Nephron (organoid): ENCODE measurements around the gene PLCB4.

Source experiments
- H3K27ac Mint-ChIP-seq, 3 experiments: 2 replicates each; pipeline ENCODE4 v1.8.0; 2020; ENCODE audit warnings: mixed read lengths in 3 of 3, mild to moderate bottlenecking in 2 of 3, moderate library complexity in 1 of 3
- H3K27me3 Mint-ChIP-seq: 2 replicates; pipeline ENCODE4 v1.8.0; 2021; ENCODE audit warnings: low read depth, mild to moderate bottlenecking, moderate library complexity, mixed read lengths
- H3K36me3 Mint-ChIP-seq: 2 replicates; pipeline ENCODE4 v1.8.0; 2020; ENCODE audit warnings: low read depth, mixed read lengths
- H3K4me1 Mint-ChIP-seq: 2 replicates; pipeline ENCODE4 v1.8.0; 2020; ENCODE audit warnings: mixed read lengths
- H3K4me3 Mint-ChIP-seq, 3 experiments: 2 replicates each; pipeline ENCODE4 v1.8.0; 2020; ENCODE audit warnings: mild to moderate bottlenecking in 3 of 3, mixed read lengths in 3 of 3, moderate library complexity in 2 of 3
- H3K9me3 Mint-ChIP-seq: 2 replicates; pipeline ENCODE4 v1.8.0; 2020; ENCODE audit warnings: mixed read lengths
- TF ChIP-seq, protein P1 (sequence below), 3 experiments: fragments of 200-600 bp; sonication (generic); IDR thresholded peaks; one replicate each; pipeline ENCODE4 v1.5.0; 2021; ENCODE audit warnings: antibody characterized with exemption in 3 of 3; ENCODE audit not compliant: unreplicated experiment in 3 of 3

PLCB4 gene

DNA sequence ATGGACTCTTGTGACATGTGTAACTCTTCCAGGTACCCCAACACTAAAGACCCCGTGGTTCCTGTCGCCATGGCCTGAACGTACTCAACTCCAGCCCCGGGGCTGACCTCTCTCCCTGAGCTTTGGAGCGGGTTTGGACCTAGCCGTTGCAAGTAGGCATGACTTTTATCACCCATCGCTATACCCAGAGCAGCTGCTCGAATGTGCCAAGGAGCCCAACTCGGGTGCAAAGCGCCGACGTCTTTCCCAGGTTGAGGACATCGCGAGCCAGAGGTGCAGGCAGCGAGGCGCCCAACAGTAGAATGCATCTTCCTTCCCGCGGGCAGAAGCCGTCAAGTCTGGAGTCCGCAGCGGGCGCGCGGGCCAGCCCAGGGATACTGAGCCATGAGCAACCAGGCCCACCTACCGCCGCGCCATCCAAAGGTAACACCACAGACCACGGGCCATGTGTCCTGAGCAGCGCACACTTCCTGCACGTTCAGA, 439.9 kb downstream of the PLCB4 start:
- Mint-ChIP-seq H3K4me3 (peak overlapping the region in 1 of 3 experiments; percentile 41), H3K27me3 (peaks cover 89% of the 10 kb centered on the region), H3K9me3 (no peaks in the 10 kb centered on the region), H3K36me3 (no peaks in the 10 kb centered on the region), H3K27ac (no peak overlapping the region), H3K4me1 (peaks cover 1% of the 10 kb centered on the region)
- TF ChIP-seq, protein P1, sequence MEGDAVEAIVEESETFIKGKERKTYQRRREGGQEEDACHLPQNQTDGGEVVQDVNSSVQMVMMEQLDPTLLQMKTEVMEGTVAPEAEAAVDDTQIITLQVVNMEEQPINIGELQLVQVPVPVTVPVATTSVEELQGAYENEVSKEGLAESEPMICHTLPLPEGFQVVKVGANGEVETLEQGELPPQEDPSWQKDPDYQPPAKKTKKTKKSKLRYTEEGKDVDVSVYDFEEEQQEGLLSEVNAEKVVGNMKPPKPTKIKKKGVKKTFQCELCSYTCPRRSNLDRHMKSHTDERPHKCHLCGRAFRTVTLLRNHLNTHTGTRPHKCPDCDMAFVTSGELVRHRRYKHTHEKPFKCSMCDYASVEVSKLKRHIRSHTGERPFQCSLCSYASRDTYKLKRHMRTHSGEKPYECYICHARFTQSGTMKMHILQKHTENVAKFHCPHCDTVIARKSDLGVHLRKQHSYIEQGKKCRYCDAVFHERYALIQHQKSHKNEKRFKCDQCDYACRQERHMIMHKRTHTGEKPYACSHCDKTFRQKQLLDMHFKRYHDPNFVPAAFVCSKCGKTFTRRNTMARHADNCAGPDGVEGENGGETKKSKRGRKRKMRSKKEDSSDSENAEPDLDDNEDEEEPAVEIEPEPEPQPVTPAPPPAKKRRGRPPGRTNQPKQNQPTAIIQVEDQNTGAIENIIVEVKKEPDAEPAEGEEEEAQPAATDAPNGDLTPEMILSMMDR (IDR thresholded peaks at IDR 0.05; ENCODE audit: unreplicated experiment in 3 of 3): no peak

DNA sequence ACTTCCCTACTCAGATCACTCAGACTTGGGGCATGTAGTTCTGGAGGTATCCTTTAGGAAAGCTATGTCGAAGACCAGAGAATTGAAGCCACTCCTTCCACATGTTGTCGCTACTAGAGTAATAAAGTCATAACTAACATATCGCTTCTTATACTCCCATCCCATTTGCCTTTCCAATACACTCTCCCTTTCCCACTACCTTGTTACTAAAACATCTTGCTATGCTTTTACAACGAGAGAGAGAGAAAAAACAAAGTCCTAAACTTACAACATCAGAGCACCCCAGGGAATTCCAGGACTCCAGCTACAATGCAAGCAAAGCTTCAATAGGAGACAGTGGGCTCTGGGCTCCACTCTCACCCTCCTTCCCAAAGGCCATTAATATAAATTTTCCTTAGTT, 440.4 kb downstream of the PLCB4 start:
- H3K27ac Mint-ChIP-seq: no peak overlapping the region
- no peaks in the 10 kb centered on the region for H3K9me3 Mint-ChIP-seq
- peak overlapping the region in 2 of 3 experiments; percentile 5 to 41 for H3K4me3 Mint-ChIP-seq
- H3K4me1 Mint-ChIP-seq: peaks cover 6% of the 10 kb centered on the region
- TF ChIP-seq, protein P1 (IDR thresholded peaks at IDR 0.05; ENCODE audit: unreplicated experiment in 3 of 3): no peak
- H3K27me3 Mint-ChIP-seq: peaks cover 91% of the 10 kb centered on the region
- no peaks in the 10 kb centered on the region for H3K36me3 Mint-ChIP-seq

- Mint-ChIP-seq H3K27ac (no peak overlapping the region), H3K9me3 (no peaks in the 10 kb centered on the region)
These were observed 442.0 kb downstream of the PLCB4 start for GRCh38 chr20:9510911-9511310.

DNA sequence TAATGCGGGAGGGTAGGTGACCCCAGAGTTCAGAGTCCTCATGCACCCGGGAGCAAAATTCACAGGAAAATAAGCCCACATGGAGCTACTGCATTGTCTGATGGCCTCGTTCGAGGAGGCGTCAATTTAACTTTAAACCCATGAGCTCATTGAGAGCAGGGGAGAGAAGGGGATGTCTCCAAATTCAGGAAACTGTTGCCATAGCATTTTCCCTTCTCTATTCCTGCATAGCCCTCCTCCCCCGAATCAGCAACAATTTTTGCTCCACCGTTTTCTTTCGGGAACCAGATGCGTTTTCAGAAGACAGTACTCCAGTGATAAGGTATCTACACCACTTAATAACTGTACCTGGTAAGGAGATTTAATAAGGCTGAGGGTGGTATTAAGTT, 445.2 kb downstream of the PLCB4 start:
- H3K9me3 Mint-ChIP-seq: no peaks in the 10 kb centered on the region
- peak overlapping the region; percentile 88 to 90 (median 88) for H3K4me3 Mint-ChIP-seq
- TF ChIP-seq, protein P1 (IDR thresholded peaks at IDR 0.05; ENCODE audit: unreplicated experiment in 3 of 3): no peak
- H3K27ac Mint-ChIP-seq: no peak overlapping the region
- H3K36me3 Mint-ChIP-seq: no peaks in the 10 kb centered on the region
- H3K27me3 Mint-ChIP-seq: peaks cover 98% of the 10 kb centered on the region
- peaks cover 31% of the 10 kb centered on the region for H3K4me1 Mint-ChIP-seq

More at GRCh38 chr20:9510911-9511310, 442.0 kb downstream of the PLCB4 start:
- Mint-ChIP-seq H3K4me3 (no peak overlapping the region), H3K36me3 (no peaks in the 10 kb centered on the region), H3K27me3 (peaks cover 98% of the 10 kb centered on the region), H3K4me1 (peaks cover 22% of the 10 kb centered on the region)
- TF ChIP-seq, protein P1 (IDR thresholded peaks at IDR 0.05; ENCODE audit: unreplicated experiment in 3 of 3): no peak

DNA sequence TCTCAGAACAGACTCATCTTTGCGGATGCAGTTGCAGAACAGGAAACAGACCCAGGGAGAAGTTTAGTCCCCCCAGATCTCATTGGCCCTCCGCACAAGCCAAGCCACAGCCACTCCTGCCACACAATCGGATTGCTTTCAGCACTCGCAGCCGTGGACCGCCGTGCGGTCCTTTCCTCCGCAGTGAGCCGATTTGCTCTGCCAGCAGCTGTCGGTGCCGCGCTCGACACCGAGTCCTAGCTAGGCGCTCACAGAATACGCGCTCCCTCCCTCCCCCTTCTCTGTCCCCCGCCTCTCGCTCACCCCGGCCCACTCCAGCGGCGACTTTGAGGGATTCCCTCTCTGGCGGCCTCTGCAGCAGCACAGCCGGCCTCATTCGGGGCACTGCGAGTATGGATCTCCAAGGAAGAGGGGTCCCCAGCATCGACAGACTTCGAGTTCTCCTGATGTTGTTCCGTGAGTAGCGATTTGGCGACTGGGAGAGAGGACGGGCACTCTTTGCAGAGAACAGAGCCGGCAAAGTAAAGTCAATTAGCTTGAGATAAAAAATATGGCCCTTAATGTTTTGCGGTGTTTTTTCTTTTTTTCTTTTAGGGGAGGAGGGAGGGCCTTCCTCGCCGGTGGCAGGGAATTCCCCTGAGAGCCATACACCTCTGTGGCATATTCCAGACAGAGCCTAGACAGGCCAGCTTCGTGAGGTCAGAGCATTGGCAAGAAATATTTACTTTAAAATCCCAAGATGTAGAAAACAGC, 445.8 kb downstream of the PLCB4 start, which contains the start of gene LAMP5:
TSS of gene LAMP5 (plus strand) at position 130 of the 753 bp plus-strand sequence. CDS start at position 393, 263 bp downstream.
- peaks cover 31% of the 10 kb centered on the region for H3K4me1 Mint-ChIP-seq
- peak within 1 kb of the TSS; percentile 88 to 90 (median 88) for H3K4me3 Mint-ChIP-seq
- H3K9me3 Mint-ChIP-seq: no peaks in the 10 kb centered on the region

More for the DNA sequence above, 445.8 kb downstream of the PLCB4 start, which contains the start of gene LAMP5:
- no peaks in the 10 kb centered on the region for H3K36me3 Mint-ChIP-seq
- H3K27me3 Mint-ChIP-seq: peaks cover 97% of the 10 kb centered on the region
- TF ChIP-seq, protein P1 (IDR thresholded peaks at IDR 0.05; ENCODE audit: unreplicated experiment in 3 of 3): no peak
- H3K27ac Mint-ChIP-seq: peak within 1 kb of the TSS in 2 of 3 experiments; percentile 28 to 73
